K562 (cell line): Measurements from ENCODE around the gene VAC14. TPM values are rescaled to one million over a fixed set of nuclear protein-coding genes. Genes with fewer than 3 reads are reported as not detected.
A peak's percentile ranks its signal among the peaks of the same experiment; 100 is the strongest.

ENCODE experiments used
- CREM ChIP-seq: IDR thresholded peaks from 2 replicates; pipeline ENCODE4 v1.6.1; 2014; ENCODE audit warnings: antibody characterized with exemption, low read depth
- HDAC3 ChIP-seq: fragments of 450-650 bp; IDR thresholded peaks from 2 replicates; pipeline ENCODE4 v1.6.1; 2018; ENCODE audit warnings: borderline replicate concordance, mild to moderate bottlenecking, moderate library complexity; ENCODE audit not compliant: partially characterized antibody
- ZNF76 ChIP-seq: fragments of 250-450 bp; sonication (Bioruptor Pico); IDR thresholded peaks from 2 replicates; pipeline ENCODE4 v1.4.0; 2020; ENCODE audit warnings: mild to moderate bottlenecking, moderate library complexity, borderline replicate concordance
- polyA plus RNA-seq, 8 experiments: library from polyadenylated mRNA; depleted of rRNA in 4 of 8; stranded (reverse) in 5 of 8; unstranded in 3 of 8; fragments of >200 nt; fragmentation: Nextera tagmentation in 2 of 8; fragmentation: Illumina TruSeq in 1 of 8; extraction: Ambion mirVana in 2 of 8; extraction: Trizol in 1 of 8; gene quantifications; 2 replicates each; pipeline versions ENCODE4 v1.2.1 to v1.2.3, GENCODE V29; 2011 to 2014; ENCODE audit warnings: inconsistent platforms in 1 of 8, missing spikeins in 1 of 8
- total RNA-seq, 7 experiments: library from RNA; depleted of rRNA in 6 of 7; stranded (reverse); fragments of >200 nt in 6 of 7; fragmentation: Illumina TruSeq in 2 of 7; extraction: Trizol in 2 of 7; gene quantifications; 2 replicates each; pipeline versions ENCODE4 v1.2.1 to v1.2.3, GENCODE V29; 2011 to 2021; ENCODE audit warnings: low replicate concordance in 1 of 7
- TF ChIP-seq, protein P1 (sequence below), 2 experiments: fragments of 450-650 bp in 1 of 2; sonication (generic) in 1 of 2; formaldehyde crosslinking in 1 of 2; IDR thresholded peaks; 2 replicates each; pipeline versions ENCODE4 v1.7.1 to v1.9.0; 2016 to 2022; ENCODE audit warnings: inconsistent platforms in 1 of 2, mild to moderate bottlenecking in 1 of 2, missing genetic modification reagents in 1 of 2
- TF ChIP-seq, protein P2 (sequence below): fragments of 250-450 bp; sonication (Bioruptor Pico); IDR thresholded peaks from 2 replicates; pipeline ENCODE4 v1.4.0; 2020
- TF ChIP-seq, protein P3 (sequence below): sonication (generic); formaldehyde crosslinking; IDR thresholded peaks from 2 replicates; pipeline ENCODE4 v1.8.1; 2022; ENCODE audit warnings: missing genetic modification reagents
- TF ChIP-seq, protein P4 (sequence below): sonication (generic); formaldehyde crosslinking; IDR thresholded peaks from 2 replicates; pipeline ENCODE4 v1.8.0; 2022; ENCODE audit warnings: mild to moderate bottlenecking, missing genetic modification reagents

Gene VAC14
- total and polyA plus RNA-seq, 9 of the 15 experiments (the other 6 are each of a cell fraction or from before 2014, with no cell fraction given): 1.3 to 41.6 (median 26.6) TPM

DNA sequence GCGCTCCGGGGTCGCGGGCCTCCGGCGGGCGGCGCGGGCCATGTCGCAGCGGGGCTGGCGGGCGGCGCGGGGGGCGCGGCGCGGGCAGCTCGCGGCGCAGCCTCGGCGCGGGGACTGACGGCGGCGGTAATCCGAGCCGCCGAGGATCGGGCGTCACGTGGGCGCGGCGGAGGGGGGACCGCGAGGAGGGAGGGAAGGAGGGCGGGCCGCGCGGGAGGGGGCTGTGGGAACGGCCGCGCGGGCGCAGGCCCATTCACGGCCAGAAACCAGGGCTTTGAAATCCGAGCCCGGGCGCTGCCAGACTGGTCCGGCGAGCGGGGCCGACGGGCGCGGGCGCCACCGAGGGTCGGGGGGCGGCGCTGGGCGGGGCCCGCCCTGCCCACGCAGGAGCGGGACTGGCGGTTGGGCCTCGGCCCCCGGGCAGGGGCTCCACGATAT lies 115.0 kb downstream of the VAC14 start, which contains the start of gene MTSS2 (continued):
- TF ChIP-seq, protein P1, sequence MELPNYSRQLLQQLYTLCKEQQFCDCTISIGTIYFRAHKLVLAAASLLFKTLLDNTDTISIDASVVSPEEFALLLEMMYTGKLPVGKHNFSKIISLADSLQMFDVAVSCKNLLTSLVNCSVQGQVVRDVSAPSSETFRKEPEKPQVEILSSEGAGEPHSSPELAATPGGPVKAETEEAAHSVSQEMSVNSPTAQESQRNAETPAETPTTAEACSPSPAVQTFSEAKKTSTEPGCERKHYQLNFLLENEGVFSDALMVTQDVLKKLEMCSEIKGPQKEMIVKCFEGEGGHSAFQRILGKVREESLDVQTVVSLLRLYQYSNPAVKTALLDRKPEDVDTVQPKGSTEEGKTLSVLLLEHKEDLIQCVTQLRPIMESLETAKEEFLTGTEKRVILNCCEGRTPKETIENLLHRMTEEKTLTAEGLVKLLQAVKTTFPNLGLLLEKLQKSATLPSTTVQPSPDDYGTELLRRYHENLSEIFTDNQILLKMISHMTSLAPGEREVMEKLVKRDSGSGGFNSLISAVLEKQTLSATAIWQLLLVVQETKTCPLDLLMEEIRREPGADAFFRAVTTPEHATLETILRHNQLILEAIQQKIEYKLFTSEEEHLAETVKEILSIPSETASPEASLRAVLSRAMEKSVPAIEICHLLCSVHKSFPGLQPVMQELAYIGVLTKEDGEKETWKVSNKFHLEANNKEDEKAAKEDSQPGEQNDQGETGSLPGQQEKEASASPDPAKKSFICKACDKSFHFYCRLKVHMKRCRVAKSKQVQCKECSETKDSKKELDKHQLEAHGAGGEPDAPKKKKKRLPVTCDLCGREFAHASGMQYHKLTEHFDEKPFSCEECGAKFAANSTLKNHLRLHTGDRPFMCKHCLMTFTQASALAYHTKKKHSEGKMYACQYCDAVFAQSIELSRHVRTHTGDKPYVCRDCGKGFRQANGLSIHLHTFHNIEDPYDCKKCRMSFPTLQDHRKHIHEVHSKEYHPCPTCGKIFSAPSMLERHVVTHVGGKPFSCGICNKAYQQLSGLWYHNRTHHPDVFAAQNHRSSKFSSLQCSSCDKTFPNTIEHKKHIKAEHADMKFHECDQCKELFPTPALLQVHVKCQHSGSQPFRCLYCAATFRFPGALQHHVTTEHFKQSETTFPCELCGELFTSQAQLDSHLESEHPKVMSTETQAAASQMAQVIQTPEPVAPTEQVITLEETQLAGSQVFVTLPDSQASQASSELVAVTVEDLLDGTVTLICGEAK (IDR thresholded peaks at IDR 0.05): no peak
- TF ChIP-seq, protein P1 (CRISPR knock-in tag; IDR thresholded peaks at IDR 0.05): no peak
- TF ChIP-seq, protein P2, sequence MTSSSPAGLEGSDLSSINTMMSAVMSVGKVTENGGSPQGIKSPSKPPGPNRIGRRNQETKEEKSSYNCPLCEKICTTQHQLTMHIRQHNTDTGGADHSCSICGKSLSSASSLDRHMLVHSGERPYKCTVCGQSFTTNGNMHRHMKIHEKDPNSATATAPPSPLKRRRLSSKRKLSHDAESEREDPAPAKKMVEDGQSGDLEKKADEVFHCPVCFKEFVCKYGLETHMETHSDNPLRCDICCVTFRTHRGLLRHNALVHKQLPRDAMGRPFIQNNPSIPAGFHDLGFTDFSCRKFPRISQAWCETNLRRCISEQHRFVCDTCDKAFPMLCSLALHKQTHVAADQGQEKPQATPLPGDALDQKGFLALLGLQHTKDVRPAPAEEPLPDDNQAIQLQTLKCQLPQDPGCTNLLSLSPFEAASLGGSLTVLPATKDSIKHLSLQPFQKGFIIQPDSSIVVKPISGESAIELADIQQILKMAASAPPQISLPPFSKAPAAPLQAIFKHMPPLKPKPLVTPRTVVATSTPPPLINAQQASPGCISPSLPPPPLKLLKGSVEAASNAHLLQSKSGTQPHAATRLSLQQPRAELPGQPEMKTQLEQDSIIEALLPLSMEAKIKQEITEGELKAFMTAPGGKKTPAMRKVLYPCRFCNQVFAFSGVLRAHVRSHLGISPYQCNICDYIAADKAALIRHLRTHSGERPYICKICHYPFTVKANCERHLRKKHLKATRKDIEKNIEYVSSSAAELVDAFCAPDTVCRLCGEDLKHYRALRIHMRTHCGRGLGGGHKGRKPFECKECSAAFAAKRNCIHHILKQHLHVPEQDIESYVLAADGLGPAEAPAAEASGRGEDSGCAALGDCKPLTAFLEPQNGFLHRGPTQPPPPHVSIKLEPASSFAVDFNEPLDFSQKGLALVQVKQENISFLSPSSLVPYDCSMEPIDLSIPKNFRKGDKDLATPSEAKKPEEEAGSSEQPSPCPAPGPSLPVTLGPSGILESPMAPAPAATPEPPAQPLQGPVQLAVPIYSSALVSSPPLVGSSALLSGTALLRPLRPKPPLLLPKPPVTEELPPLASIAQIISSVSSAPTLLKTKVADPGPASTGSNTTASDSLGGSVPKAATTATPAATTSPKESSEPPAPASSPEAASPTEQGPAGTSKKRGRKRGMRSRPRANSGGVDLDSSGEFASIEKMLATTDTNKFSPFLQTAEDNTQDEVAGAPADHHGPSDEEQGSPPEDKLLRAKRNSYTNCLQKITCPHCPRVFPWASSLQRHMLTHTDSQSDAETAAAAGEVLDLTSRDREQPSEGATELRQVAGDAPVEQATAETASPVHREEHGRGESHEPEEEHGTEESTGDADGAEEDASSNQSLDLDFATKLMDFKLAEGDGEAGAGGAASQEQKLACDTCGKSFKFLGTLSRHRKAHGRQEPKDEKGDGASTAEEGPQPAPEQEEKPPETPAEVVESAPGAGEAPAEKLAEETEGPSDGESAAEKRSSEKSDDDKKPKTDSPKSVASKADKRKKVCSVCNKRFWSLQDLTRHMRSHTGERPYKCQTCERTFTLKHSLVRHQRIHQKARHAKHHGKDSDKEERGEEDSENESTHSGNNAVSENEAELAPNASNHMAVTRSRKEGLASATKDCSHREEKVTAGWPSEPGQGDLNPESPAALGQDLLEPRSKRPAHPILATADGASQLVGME: no peak
- TF ChIP-seq, protein P3, sequence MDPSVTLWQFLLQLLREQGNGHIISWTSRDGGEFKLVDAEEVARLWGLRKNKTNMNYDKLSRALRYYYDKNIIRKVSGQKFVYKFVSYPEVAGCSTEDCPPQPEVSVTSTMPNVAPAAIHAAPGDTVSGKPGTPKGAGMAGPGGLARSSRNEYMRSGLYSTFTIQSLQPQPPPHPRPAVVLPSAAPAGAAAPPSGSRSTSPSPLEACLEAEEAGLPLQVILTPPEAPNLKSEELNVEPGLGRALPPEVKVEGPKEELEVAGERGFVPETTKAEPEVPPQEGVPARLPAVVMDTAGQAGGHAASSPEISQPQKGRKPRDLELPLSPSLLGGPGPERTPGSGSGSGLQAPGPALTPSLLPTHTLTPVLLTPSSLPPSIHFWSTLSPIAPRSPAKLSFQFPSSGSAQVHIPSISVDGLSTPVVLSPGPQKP (CRISPR knock-in tag): no peak
- TF ChIP-seq HDAC3: no peak
- TF ChIP-seq, protein P4, sequence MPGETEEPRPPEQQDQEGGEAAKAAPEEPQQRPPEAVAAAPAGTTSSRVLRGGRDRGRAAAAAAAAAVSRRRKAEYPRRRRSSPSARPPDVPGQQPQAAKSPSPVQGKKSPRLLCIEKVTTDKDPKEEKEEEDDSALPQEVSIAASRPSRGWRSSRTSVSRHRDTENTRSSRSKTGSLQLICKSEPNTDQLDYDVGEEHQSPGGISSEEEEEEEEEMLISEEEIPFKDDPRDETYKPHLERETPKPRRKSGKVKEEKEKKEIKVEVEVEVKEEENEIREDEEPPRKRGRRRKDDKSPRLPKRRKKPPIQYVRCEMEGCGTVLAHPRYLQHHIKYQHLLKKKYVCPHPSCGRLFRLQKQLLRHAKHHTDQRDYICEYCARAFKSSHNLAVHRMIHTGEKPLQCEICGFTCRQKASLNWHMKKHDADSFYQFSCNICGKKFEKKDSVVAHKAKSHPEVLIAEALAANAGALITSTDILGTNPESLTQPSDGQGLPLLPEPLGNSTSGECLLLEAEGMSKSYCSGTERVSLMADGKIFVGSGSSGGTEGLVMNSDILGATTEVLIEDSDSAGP: no peak
- TF ChIP-seq CREM: peak; percentile 83
- no peak for TF ChIP-seq ZNF76
